ENCODE measurements around the gene ABLIM2. TPM values are rescaled to one million over a fixed set of nuclear protein-coding genes. Genes with fewer than 3 reads are reported as not detected.

ABLIM2 gene
- total RNA-seq, 3 donors from 2014 or later (not counting 1 experiment from before 2014, with no cell fraction given): 0.71 to 2.8 (median 1.3) TPM

DNA sequence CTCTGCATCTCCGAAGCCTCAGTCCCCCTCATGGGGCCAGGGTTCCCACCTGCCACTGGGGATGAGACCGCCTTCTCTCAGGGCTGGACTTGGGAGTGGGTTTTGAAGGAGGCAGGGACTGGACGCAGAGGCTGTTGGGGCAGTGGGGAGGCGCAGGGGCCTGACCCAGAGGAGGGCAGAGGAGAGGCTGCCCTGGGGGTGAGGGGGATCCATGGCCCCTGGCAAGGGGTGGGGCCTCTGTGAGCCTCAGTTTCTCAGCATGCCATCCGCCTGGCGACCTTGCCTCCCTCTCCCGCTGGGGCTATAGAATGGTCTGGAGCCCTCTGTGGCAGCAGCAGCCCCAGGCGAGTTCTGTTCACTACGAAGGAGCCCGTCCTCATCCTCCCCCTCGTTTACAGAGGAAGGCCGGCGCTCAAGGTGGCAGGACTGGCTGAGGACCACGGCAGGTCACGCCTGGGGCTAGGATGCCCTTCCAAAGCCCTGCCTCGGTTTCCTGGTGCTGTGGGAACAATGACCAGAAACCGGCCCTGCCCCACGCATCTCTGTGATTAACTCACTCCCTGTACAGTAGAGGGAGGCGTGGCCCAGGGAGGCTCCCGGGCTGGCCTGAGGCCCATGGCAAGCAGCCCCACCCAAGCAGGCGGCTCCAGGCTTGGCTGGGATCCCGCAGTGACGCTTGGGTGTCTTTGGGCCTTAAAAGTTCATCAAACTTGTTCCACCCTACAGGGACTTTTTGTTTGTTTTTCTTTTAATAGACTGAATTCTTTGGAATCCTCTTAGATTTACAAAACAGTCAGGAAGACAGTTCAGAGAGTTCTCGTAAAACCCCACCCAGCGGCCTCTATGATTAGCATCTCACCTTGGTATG, 24.5 kb upstream of the ABLIM2 start:
- H3K27ac Mint-ChIP-seq: no peak overlapping the region
- WGBS (ENCODE audit: insufficient coverage): 89% methylated on average over 25 of the region's 25 CpGs
- H3K27ac ChIP-seq (ENCODE audit: low read length): no peak overlapping the region

DNA sequence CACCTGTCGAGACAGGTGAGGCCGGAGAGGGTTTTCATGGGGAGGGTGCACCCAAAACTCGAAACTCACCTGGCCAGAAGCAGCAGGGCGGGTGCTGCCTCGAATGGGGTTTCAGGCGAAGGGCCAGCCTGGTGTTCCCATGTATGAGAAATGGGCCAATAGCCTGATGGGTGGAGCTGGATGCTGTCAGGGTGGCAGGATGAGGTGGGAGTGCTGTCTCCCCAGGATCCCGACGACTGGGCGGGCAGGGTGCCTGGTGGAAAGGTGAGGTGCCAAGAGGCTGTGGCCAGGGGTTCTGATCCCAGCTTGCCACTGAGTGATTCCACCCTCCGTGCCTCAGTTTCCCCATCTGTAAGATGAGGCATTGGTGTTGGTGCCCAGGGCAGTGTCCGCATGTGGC, 23.7 kb upstream of the ABLIM2 start:
- no peak for DNase-seq
- 90% methylated on average over 11 of the region's 11 CpGs for WGBS (ENCODE audit: insufficient coverage)
- Mint-ChIP-seq H3K4me1 (no peaks in the 10 kb centered on the region), H3K27ac (no peak overlapping the region), H3K36me3 (no peaks in the 10 kb centered on the region), H3K27me3 (ENCODE audit: low read depth in 2 of 2) (peaks cover 0 to 3% of the 10 kb centered on the region in 2 donors), H3K4me3 (no peak overlapping the region), H3K9me3 (no peaks in the 10 kb centered on the region)
- ATAC-seq: no peak
- H3K27me3 ChIP-seq (ENCODE audit: control insufficient read depth, insufficient read depth, low read length): no peaks in the 10 kb centered on the region
- no peak overlapping the region for H3K4me3 ChIP-seq (ENCODE audit: low read length)
- no peaks in the 10 kb centered on the region for H3K36me3 ChIP-seq (ENCODE audit: control insufficient read depth, insufficient read depth, low read length)
- no peaks in the 10 kb centered on the region for H3K9me3 ChIP-seq (ENCODE audit: control insufficient read depth, insufficient read depth, low read length)
- intact Hi-C loops (cut with micrococcal nuclease): no loop called here
- H3K27ac ChIP-seq (ENCODE audit: low read length): no peak overlapping the region
- H3K4me1 ChIP-seq (ENCODE audit: control insufficient read depth, insufficient read depth, low read length): no peaks in the 10 kb centered on the region
- TF ChIP-seq, protein P1, sequence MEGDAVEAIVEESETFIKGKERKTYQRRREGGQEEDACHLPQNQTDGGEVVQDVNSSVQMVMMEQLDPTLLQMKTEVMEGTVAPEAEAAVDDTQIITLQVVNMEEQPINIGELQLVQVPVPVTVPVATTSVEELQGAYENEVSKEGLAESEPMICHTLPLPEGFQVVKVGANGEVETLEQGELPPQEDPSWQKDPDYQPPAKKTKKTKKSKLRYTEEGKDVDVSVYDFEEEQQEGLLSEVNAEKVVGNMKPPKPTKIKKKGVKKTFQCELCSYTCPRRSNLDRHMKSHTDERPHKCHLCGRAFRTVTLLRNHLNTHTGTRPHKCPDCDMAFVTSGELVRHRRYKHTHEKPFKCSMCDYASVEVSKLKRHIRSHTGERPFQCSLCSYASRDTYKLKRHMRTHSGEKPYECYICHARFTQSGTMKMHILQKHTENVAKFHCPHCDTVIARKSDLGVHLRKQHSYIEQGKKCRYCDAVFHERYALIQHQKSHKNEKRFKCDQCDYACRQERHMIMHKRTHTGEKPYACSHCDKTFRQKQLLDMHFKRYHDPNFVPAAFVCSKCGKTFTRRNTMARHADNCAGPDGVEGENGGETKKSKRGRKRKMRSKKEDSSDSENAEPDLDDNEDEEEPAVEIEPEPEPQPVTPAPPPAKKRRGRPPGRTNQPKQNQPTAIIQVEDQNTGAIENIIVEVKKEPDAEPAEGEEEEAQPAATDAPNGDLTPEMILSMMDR (IDR thresholded peaks at IDR 0.05): no peak

More for the DNA sequence above, 24.5 kb upstream of the ABLIM2 start:
- Histone ChIP-seq H3K27me3 (ENCODE audit: control insufficient read depth, insufficient read depth, low read length) (no peaks in the 10 kb centered on the region), H3K9me3 (ENCODE audit: control insufficient read depth, insufficient read depth, low read length) (no peaks in the 10 kb centered on the region), H3K36me3 (ENCODE audit: control insufficient read depth, insufficient read depth, low read length) (no peaks in the 10 kb centered on the region), H3K4me1 (ENCODE audit: control insufficient read depth, insufficient read depth, low read length) (no peaks in the 10 kb centered on the region), H3K4me3 (ENCODE audit: low read length) (no peak overlapping the region)
- H3K27me3 Mint-ChIP-seq (ENCODE audit: low read depth in 2 of 2): peaks cover 0 to 7% of the 10 kb centered on the region in 2 donors
- TF ChIP-seq, protein P1 (IDR thresholded peaks at IDR 0.05): no peak
- no peaks in the 10 kb centered on the region for H3K36me3 Mint-ChIP-seq
- no peak overlapping the region for H3K4me3 Mint-ChIP-seq
- intact Hi-C loops (cut with micrococcal nuclease): no loop called here
- H3K9me3 Mint-ChIP-seq: no peaks in the 10 kb centered on the region
- DNase-seq (no peak), ATAC-seq (no peak)
- H3K4me1 Mint-ChIP-seq: no peaks in the 10 kb centered on the region

GRCh38 chr4:8181844-8182243, 23.2 kb upstream of the ABLIM2 start:
- H3K27ac Mint-ChIP-seq: no peak overlapping the region
- peaks cover 0 to 3% of the 10 kb centered on the region in 2 donors for H3K4me1 Mint-ChIP-seq
- Histone ChIP-seq H3K36me3 (ENCODE audit: control insufficient read depth, insufficient read depth, low read length) (no peaks in the 10 kb centered on the region), H3K9me3 (ENCODE audit: control insufficient read depth, insufficient read depth, low read length) (no peaks in the 10 kb centered on the region), H3K4me3 (ENCODE audit: low read length) (no peak overlapping the region), H3K27me3 (ENCODE audit: control insufficient read depth, insufficient read depth, low read length) (no peaks in the 10 kb centered on the region), H3K27ac (ENCODE audit: low read length) (no peak overlapping the region), H3K4me1 (ENCODE audit: control insufficient read depth, insufficient read depth, low read length) (no peaks in the 10 kb centered on the region)
- 96% methylated on average over 7 of the region's 7 CpGs for WGBS (ENCODE audit: insufficient coverage)
- TF ChIP-seq, protein P1 (IDR thresholded peaks at IDR 0.05): no peak
- no peak overlapping the region for H3K4me3 Mint-ChIP-seq
- ATAC-seq (no peak), DNase-seq (no peak)
- no peaks in the 10 kb centered on the region for H3K36me3 Mint-ChIP-seq
- H3K9me3 Mint-ChIP-seq: no peaks in the 10 kb centered on the region
- H3K27me3 Mint-ChIP-seq (ENCODE audit: low read depth in 2 of 2): peaks cover 0 to 3% of the 10 kb centered on the region in 2 donors
- intact Hi-C loops (cut with micrococcal nuclease): loop anchor here (1.0 kb wide), 1 partner anchor 11 kb away; no protein-coding TSS in a partner anchor
